ENCODE results near the gene KLHL6. TPM values are rescaled to one million over a fixed set of nuclear protein-coding genes. Genes with fewer than 3 reads are reported as not detected.

Gene KLHL6
- 0.30 TPM for polyA plus RNA-seq (2013, experiment 1 of 4)
- polyA plus RNA-seq (2013, experiment 2 of 4) = 0.12 TPM
- polyA plus RNA-seq (2013, experiment 3 of 4) = 0.16 TPM
- polyA plus RNA-seq (2013, experiment 4 of 4) = 0.08 TPM

DNA sequence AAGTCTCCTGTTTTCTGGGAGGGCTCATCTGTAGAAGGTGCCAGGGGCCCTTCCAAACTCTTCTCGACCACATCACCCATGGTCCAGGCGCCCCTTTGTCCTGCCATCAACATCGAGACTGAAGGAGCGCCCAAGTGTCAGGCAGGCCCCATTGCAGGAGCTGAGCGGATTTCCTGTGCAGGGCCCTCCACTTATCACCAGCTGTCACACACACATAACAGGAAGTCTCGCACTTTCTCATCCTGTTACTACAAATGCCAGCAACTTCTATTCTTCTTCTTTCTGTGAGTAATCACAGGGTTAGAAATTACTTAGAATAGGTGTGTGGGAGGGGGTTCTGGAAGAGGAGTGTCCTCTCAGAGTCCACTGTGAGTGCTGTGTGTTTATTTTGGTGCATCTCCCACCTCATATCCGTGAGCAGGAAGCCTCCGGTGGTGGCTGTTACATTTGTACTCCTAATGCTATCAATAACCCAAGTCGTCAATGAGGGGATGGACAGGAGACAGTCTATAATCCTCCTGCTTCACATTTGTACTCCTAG is at the start of gene KLHL6:
KLHL6 (minus strand) TSS at position 166 of the 541 bp plus-strand sequence; CDS start at position 113, 53 bp downstream.
- Histone ChIP-seq H3K27ac (ENCODE audit: insufficient read depth, low read depth, low read length, poor library complexity, severe bottlenecking) (no peak within 1 kb of the TSS), H3K4me1 (ENCODE audit: control insufficient read depth, insufficient read depth, low read length) (no peaks in the 10 kb centered on the region), H3K36me3 (ENCODE audit: control insufficient read depth, insufficient read depth, low read length) (no peaks in the 10 kb centered on the region), H3K9me3 (ENCODE audit: control insufficient read depth, low read length) (no peaks in the 10 kb centered on the region), H3K27me3 (ENCODE audit: control insufficient read depth, insufficient read depth, low read length, poor library complexity, severe bottlenecking) (no peaks in the 10 kb centered on the region), H3K4me3 (ENCODE audit: insufficient read depth, low read depth, low read length) (no peak within 1 kb of the TSS)
- WGBS, 2 experiments = 92 to 95% methylated on average over 9 of the region's 9 CpGs

DNA sequence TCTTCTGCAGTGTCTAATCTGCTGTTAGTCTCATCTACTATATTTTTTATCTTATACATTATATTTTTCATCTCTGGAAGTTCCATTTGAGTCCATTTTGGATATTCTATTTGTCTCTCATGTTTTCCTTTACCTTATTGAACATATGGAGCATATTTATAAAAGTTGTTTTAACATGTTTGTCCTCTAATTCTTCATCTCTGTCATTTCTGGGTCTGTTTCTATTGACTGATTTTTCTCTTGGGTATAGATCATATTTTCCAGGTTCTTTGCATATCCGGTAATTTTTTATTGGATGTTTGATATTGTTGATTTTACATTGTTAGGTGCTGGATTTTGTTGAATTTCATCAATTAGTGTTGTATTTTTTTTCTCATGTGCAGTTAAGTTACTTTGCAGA is 42.5 kb upstream of the KLHL6 start:
- no peaks in the 10 kb centered on the region for H3K36me3 ChIP-seq (ENCODE audit: control insufficient read depth, insufficient read depth, low read length)
- H3K27me3 ChIP-seq (ENCODE audit: control insufficient read depth, insufficient read depth, low read length, poor library complexity, severe bottlenecking) = no peaks in the 10 kb centered on the region
- H3K4me3 ChIP-seq (ENCODE audit: insufficient read depth, low read depth, low read length) = no peak overlapping the region
- no peaks in the 10 kb centered on the region for H3K4me1 ChIP-seq (ENCODE audit: control insufficient read depth, insufficient read depth, low read length)
- H3K27ac ChIP-seq (ENCODE audit: insufficient read depth, low read depth, low read length, poor library complexity, severe bottlenecking) = no peak overlapping the region
- WGBS, 2 experiments = 0% methylated on average over 1 of the region's 1 CpG
- H3K9me3 ChIP-seq (ENCODE audit: control insufficient read depth, low read length) = no peaks in the 10 kb centered on the region

- Histone ChIP-seq H3K9me3 (ENCODE audit: control insufficient read depth, low read length) (no peaks in the 10 kb centered on the region), H3K27ac (ENCODE audit: insufficient read depth, low read depth, low read length, poor library complexity, severe bottlenecking) (no peak overlapping the region), H3K36me3 (ENCODE audit: control insufficient read depth, insufficient read depth, low read length) (no peaks in the 10 kb centered on the region), H3K27me3 (ENCODE audit: control insufficient read depth, insufficient read depth, low read length, poor library complexity, severe bottlenecking) (no peaks in the 10 kb centered on the region), H3K4me3 (ENCODE audit: insufficient read depth, low read depth, low read length) (no peak overlapping the region), H3K4me1 (ENCODE audit: control insufficient read depth, insufficient read depth, low read length) (no peaks in the 10 kb centered on the region)
- WGBS, 2 experiments = 92 to 96% methylated on average over 2 of the region's 2 CpGs
These were observed 39.1 kb upstream of the KLHL6 start for GRCh38 chr3:183594636-183595035.

DNA sequence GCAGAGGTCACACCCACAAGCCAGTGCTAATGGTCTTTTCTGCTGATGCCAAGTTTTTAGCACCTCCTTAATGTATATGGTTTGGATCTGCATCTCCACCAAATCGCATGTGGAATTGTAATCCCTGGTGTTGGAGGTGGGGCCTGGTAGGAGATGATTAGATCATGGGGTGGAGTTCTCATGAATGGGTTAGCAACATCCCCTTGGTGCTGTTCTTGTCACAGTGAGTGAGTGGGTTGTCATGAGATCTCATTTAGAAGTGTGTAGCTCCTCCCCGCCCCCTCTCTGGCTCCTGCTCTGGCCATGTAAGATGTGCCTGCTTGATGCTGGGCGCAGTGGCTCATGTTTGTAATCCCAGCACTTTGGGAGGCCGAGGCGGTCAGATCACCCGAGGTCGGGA is 37.3 kb upstream of the KLHL6 start:
- Histone ChIP-seq H3K4me3 (ENCODE audit: insufficient read depth, low read depth, low read length) (no peak overlapping the region), H3K27ac (ENCODE audit: insufficient read depth, low read depth, low read length, poor library complexity, severe bottlenecking) (no peak overlapping the region), H3K36me3 (ENCODE audit: control insufficient read depth, insufficient read depth, low read length) (no peaks in the 10 kb centered on the region), H3K4me1 (ENCODE audit: control insufficient read depth, insufficient read depth, low read length) (no peaks in the 10 kb centered on the region), H3K27me3 (ENCODE audit: control insufficient read depth, insufficient read depth, low read length, poor library complexity, severe bottlenecking) (no peaks in the 10 kb centered on the region), H3K9me3 (ENCODE audit: control insufficient read depth, low read length) (no peaks in the 10 kb centered on the region)
- WGBS, 2 experiments = 89 to 96% methylated on average over 7 of the region's 7 CpGs

DNA sequence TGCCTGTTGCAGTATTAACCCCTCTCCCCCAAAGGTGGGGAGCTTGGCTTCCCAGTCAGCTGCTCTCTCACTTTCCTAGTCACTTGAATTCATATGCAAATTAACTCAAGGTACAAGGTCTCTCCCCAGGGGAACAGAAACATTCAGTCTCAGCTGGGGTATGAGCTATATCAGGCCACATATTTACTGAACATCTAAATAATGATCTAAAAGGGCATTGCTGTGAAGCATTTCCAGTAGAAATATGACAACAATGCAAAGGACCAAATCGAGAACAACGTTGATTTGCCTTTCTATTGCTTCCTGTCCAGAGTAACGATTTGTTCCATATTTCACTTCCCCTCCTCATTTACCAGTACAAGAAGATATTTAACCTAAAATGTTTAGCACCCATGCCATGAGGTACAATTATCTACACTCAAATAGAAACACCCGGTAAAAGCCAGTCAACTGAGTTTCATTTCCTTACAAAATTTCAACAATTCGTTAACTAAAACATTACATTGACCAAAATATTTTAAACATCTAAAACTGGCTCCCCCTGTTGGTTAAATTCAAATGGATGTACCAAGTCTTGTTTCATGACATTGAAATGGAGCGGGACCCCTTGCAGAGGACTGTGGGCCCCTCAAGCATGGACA is 36.5 kb upstream of the KLHL6 start:
- Histone ChIP-seq H3K27ac (ENCODE audit: insufficient read depth, low read depth, low read length, poor library complexity, severe bottlenecking) (no peak overlapping the region), H3K27me3 (ENCODE audit: control insufficient read depth, insufficient read depth, low read length, poor library complexity, severe bottlenecking) (no peaks in the 10 kb centered on the region), H3K36me3 (ENCODE audit: control insufficient read depth, insufficient read depth, low read length) (no peaks in the 10 kb centered on the region), H3K9me3 (ENCODE audit: control insufficient read depth, low read length) (no peaks in the 10 kb centered on the region), H3K4me1 (ENCODE audit: control insufficient read depth, insufficient read depth, low read length) (no peaks in the 10 kb centered on the region), H3K4me3 (ENCODE audit: insufficient read depth, low read depth, low read length) (no peak overlapping the region)
- WGBS, 2 experiments = 72 to 74% methylated on average over 6 of the region's 6 CpGs

- Histone ChIP-seq H3K9me3 (ENCODE audit: control insufficient read depth, low read length) (no peaks in the 10 kb centered on the region), H3K4me1 (ENCODE audit: control insufficient read depth, insufficient read depth, low read length) (no peaks in the 10 kb centered on the region), H3K27ac (ENCODE audit: insufficient read depth, low read depth, low read length, poor library complexity, severe bottlenecking) (no peak overlapping the region), H3K36me3 (ENCODE audit: control insufficient read depth, insufficient read depth, low read length) (no peaks in the 10 kb centered on the region), H3K4me3 (ENCODE audit: insufficient read depth, low read depth, low read length) (no peak overlapping the region), H3K27me3 (ENCODE audit: control insufficient read depth, insufficient read depth, low read length, poor library complexity, severe bottlenecking) (no peaks in the 10 kb centered on the region)
- WGBS, 2 experiments = 94 to 98% methylated on average over 6 of the region's 6 CpGs
These were observed 34.9 kb upstream of the KLHL6 start for GRCh38 chr3:183590442-183590841.

- no peaks in the 10 kb centered on the region for H3K9me3 ChIP-seq (ENCODE audit: control insufficient read depth, low read length)
- no peaks in the 10 kb centered on the region for H3K27me3 ChIP-seq (ENCODE audit: control insufficient read depth, insufficient read depth, low read length, poor library complexity, severe bottlenecking)
- WGBS, 2 experiments = 94 to 95% methylated on average over 2 of the region's 2 CpGs
- H3K4me3 ChIP-seq (ENCODE audit: insufficient read depth, low read depth, low read length) = no peak overlapping the region
- no peaks in the 10 kb centered on the region for H3K4me1 ChIP-seq (ENCODE audit: control insufficient read depth, insufficient read depth, low read length)
- H3K27ac ChIP-seq (ENCODE audit: insufficient read depth, low read depth, low read length, poor library complexity, severe bottlenecking) = no peak overlapping the region
- no peaks in the 10 kb centered on the region for H3K36me3 ChIP-seq (ENCODE audit: control insufficient read depth, insufficient read depth, low read length)
These were observed 31.8 kb upstream of the KLHL6 start for GRCh38 chr3:183587336-183587735.

GRCh38 chr3:183586477-183586876 is 31.0 kb upstream of the KLHL6 start:
- no peaks in the 10 kb centered on the region for H3K4me1 ChIP-seq (ENCODE audit: control insufficient read depth, insufficient read depth, low read length)
- no peak overlapping the region for H3K4me3 ChIP-seq (ENCODE audit: insufficient read depth, low read depth, low read length)
- H3K27ac ChIP-seq (ENCODE audit: insufficient read depth, low read depth, low read length, poor library complexity, severe bottlenecking) = no peak overlapping the region
- H3K9me3 ChIP-seq (ENCODE audit: control insufficient read depth, low read length) = no peaks in the 10 kb centered on the region
- WGBS, 2 experiments = 93 to 95% methylated on average over 5 of the region's 5 CpGs
- H3K36me3 ChIP-seq (ENCODE audit: control insufficient read depth, insufficient read depth, low read length) = no peaks in the 10 kb centered on the region
- no peaks in the 10 kb centered on the region for H3K27me3 ChIP-seq (ENCODE audit: control insufficient read depth, insufficient read depth, low read length, poor library complexity, severe bottlenecking)

- Histone ChIP-seq H3K9me3 (ENCODE audit: control insufficient read depth, low read length) (no peaks in the 10 kb centered on the region), H3K27ac (ENCODE audit: insufficient read depth, low read depth, low read length, poor library complexity, severe bottlenecking) (no peak overlapping the region), H3K27me3 (ENCODE audit: control insufficient read depth, insufficient read depth, low read length, poor library complexity, severe bottlenecking) (no peaks in the 10 kb centered on the region), H3K4me1 (ENCODE audit: control insufficient read depth, insufficient read depth, low read length) (no peaks in the 10 kb centered on the region), H3K36me3 (ENCODE audit: control insufficient read depth, insufficient read depth, low read length) (no peaks in the 10 kb centered on the region), H3K4me3 (ENCODE audit: insufficient read depth, low read depth, low read length) (no peak overlapping the region)
- WGBS, 2 experiments = 92 to 93% methylated on average over 3 of the region's 3 CpGs
These were observed 29.4 kb upstream of the KLHL6 start for GRCh38 chr3:183584914-183585280.

DNA sequence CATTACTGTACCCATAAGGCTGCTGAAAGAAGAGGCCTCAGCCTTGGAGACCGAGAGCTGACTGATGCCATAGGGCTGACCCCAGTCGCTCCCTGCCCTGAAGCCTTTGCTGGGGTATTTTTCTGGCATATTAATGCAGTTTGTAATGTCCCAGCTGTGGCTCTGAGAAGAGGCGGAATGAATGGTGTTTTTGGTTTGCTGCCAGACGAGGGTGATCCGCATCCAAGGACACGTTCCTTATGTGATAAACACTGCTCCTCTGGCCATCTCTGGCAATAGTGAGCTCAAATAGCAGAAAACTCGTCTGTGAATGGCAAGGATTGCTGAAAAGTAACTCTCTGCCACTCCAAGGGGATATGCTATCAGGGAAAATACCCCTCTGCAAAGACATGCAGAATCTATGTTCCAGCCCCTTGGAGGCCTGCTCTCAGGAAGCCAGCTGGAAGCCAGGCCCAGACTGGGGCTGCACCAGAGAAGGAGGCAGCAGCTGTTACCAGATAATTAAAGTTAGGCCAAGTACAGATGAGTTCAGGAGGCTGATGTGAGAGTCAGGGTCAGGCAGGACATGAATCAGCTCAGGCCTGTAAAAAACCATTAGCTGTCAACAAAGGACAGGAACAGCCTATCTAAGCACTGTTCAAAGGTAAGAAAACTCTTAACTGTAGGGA is 28.9 kb upstream of the KLHL6 start:
- Histone ChIP-seq H3K27me3 (ENCODE audit: control insufficient read depth, insufficient read depth, low read length, poor library complexity, severe bottlenecking) (no peaks in the 10 kb centered on the region), H3K4me1 (ENCODE audit: control insufficient read depth, insufficient read depth, low read length) (no peaks in the 10 kb centered on the region), H3K27ac (ENCODE audit: insufficient read depth, low read depth, low read length, poor library complexity, severe bottlenecking) (no peak overlapping the region), H3K4me3 (ENCODE audit: insufficient read depth, low read depth, low read length) (no peak overlapping the region), H3K36me3 (ENCODE audit: control insufficient read depth, insufficient read depth, low read length) (no peaks in the 10 kb centered on the region), H3K9me3 (ENCODE audit: control insufficient read depth, low read length) (no peaks in the 10 kb centered on the region)
- WGBS, 2 experiments = 88 to 89% methylated on average over 7 of the region's 7 CpGs

Measured in ectodermal cell (in vitro differentiated cells).